ENCODE measurements around the gene SMIM36.
"Not testable (repeated sequence)": the region's sequence is repeated elsewhere in the genome, so short reads cannot be mapped to it uniquely, and the experiment has no call there.

Gene SMIM36

GRCh38 chr17:55423535-55423934, 87.7 kb downstream of the SMIM36 start:
- no peak overlapping the region for H3K4me3 ChIP-seq (ENCODE audit: low read depth, low read length)
- TF ChIP-seq, protein P1, sequence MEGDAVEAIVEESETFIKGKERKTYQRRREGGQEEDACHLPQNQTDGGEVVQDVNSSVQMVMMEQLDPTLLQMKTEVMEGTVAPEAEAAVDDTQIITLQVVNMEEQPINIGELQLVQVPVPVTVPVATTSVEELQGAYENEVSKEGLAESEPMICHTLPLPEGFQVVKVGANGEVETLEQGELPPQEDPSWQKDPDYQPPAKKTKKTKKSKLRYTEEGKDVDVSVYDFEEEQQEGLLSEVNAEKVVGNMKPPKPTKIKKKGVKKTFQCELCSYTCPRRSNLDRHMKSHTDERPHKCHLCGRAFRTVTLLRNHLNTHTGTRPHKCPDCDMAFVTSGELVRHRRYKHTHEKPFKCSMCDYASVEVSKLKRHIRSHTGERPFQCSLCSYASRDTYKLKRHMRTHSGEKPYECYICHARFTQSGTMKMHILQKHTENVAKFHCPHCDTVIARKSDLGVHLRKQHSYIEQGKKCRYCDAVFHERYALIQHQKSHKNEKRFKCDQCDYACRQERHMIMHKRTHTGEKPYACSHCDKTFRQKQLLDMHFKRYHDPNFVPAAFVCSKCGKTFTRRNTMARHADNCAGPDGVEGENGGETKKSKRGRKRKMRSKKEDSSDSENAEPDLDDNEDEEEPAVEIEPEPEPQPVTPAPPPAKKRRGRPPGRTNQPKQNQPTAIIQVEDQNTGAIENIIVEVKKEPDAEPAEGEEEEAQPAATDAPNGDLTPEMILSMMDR (IDR thresholded peaks at IDR 0.05; ENCODE audit: low read depth, low read length) = no peak

GRCh38 chr17:55422828-55423164, 88.5 kb downstream of the SMIM36 start:
- not testable (repeated sequence) for H3K4me3 ChIP-seq (ENCODE audit: low read depth, low read length)

DNA sequence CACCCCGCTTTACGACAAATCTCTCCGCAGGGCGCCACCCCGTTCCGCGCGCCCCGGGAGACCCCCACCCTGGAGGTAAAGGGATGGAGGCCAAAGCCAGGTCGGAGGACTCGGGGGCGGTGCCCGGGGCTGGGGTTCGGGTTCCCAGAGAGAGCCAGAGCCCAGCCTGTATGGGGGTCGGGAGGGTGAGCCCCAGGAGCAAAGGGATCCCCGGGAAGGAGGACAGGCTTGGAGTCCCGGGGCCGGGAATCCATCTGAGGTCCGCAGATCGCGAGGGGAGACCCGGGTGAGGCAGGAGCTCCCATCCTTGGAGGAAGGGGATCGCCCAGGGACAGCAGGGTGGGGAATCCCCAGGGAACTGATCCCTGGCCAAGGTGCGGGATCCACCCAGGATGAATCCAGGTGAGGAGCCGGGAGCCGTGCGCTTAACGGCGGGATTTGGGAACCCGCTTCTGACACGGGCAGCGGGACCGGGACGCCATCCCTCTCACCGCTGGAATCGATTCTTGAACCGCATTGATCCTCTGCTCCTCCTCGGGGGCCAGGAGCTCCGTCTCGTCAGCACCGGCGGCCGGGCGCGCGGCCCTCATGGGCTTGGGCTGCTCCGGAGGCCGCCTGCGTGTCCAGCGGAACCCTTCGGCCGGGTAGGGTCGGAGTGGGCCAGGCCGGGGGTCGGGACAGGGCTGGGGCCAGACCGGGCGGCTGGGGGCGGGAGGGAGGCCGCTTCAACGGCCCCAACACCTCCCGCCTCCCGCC, 89.9 kb downstream of the SMIM36 start, which contains the start of gene MMD:
TSS of gene MMD (minus strand) at position 657 of the 756 bp plus-strand sequence. CDS start at position 517, 140 bp downstream.
- peak within 1 kb of the TSS; percentile 87 for H3K4me3 ChIP-seq (ENCODE audit: low read depth, low read length)
- TF ChIP-seq, protein P1 (IDR thresholded peaks at IDR 0.05; ENCODE audit: low read depth, low read length) = no peak

DNA sequence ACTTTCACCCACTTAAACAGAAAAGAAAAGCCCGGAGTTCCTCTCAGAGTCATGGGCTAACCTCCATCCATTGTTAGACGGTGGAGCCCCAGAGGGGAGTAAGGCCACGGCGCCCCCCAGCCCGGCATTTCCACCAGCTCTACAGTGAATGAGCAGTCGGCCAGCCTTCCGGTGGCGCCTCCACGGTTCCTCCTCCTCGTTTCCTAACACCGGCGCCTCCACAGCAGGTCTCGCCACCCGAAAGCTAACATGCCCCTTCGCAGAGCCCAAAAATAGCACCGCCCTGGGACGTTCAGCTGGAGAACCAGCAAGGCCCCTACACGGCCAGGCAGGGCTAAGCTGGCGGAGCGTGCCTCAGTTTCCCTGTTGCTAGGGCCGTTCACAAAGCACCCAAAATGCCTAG, 90.5 kb downstream of the SMIM36 start:
- TF ChIP-seq, protein P1 (IDR thresholded peaks at IDR 0.05; ENCODE audit: low read depth, low read length) = no peak

DNA sequence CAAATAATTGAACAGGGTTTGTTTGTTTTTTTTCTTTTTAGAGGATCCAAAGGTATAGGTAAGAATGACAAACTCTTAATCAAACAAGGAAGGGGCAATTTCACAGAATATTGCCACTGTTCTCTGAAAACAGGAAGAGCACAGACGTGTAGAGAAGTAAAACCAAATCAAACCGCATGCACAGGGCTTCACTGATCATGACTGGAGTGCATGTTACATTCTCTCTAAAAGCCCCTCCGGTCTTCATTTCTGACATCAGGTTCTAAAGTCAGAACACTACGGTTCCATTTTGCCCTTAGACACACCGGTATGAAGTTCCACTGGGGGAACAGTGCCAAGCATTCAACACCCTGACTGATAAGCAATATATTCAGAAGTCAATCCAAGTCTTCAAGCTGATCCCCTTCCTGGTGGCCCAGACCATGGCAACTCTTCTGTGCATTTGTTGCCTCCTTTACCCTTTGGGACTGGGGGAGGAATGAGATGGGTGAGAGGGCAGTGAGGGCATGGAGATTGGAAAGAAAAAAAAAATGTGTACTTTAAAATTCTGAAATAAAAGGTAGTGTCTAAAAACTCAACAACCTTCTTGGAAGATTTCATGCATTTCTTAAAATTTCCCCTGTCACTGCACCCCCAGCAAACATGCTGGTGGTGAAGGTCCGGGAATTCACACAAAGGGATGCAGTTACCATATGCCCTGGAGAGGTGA, 91.0 kb downstream of the SMIM36 start:
- peak overlapping the region; percentile 87 for H3K4me3 ChIP-seq (ENCODE audit: low read depth, low read length)
- TF ChIP-seq, protein P1 (IDR thresholded peaks at IDR 0.05; ENCODE audit: low read depth, low read length) = no peak

More for the DNA sequence above, 90.5 kb downstream of the SMIM36 start:
- H3K4me3 ChIP-seq (ENCODE audit: low read depth, low read length) = peak overlapping the region; percentile 87

GRCh38 chr17:55418369-55419268, 92.6 kb downstream of the SMIM36 start:
- TF ChIP-seq, protein P1 (IDR thresholded peaks at IDR 0.05; ENCODE audit: low read depth, low read length) = no peak
- no peak overlapping the region for H3K4me3 ChIP-seq (ENCODE audit: low read depth, low read length)

GRCh38 chr17:55417411-55418268, 93.6 kb downstream of the SMIM36 start:
- TF ChIP-seq, protein P1 (IDR thresholded peaks at IDR 0.05; ENCODE audit: low read depth, low read length) = no peak

More at GRCh38 chr17:55417411-55418268, 93.6 kb downstream of the SMIM36 start:
- no peak overlapping the region for H3K4me3 ChIP-seq (ENCODE audit: low read depth, low read length)
